ENCODE data around the gene FBN1. TPM values are rescaled to one million over a fixed set of nuclear protein-coding genes. Genes with fewer than 3 reads are reported as not detected.

FBN1 gene
- total and polyA plus RNA-seq, 2 experiments from 2014 or later: 1.9 to 3.8 TPM

DNA sequence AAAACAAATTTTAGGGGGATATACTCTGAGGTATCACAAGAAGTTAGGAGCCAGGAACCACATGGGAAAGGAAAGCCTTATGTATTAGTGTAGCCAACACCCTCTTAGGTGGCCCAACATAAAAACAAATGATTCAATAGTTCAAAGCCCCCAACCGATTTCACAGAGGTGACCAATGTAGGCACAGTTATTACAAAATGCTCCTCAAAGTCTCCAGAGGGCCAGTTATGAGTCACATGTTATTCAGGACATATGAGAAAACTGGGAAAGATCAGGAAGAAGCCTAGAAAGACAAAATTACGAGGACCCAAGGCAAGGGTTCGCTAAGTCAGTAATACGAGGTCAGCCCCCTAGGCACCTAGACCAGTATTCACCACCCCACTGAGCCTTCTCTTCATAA lies 29.9 kb upstream of the FBN1 start:
- Mint-ChIP-seq H3K36me3 (ENCODE audit: low read depth) (no peaks in the 10 kb centered on the region), H3K9me3 (no peaks in the 10 kb centered on the region), H3K27me3 (ENCODE audit: insufficient read depth, low read depth, poor library complexity) (no peaks in the 10 kb centered on the region), H3K4me3 (no peak overlapping the region), H3K4me1 (no peaks in the 10 kb centered on the region), H3K27ac (no peak overlapping the region)
- H2AFZ ChIP-seq: no peak overlapping the region
- H3F3A ChIP-seq (replicated peaks; ENCODE audit: low read depth): no peaks in the 10 kb centered on the region
- H3K4me1 ChIP-seq (ENCODE audit: insufficient read depth): no peaks in the 10 kb centered on the region
- ATAC-seq: no peak
- no peak overlapping the region for H3K4me2 ChIP-seq
- H3K36me3 ChIP-seq (ENCODE audit: insufficient read depth): no peaks in the 10 kb centered on the region
- DNase-seq (ENCODE audit: low spot score): no peak
- H3K79me2 ChIP-seq (replicated peaks; ENCODE audit: insufficient read depth): no peaks in the 10 kb centered on the region
- no peaks in the 10 kb centered on the region for H4K20me1 ChIP-seq (replicated peaks; ENCODE audit: insufficient read depth)
- H3K4me3 ChIP-seq: no peak overlapping the region
- peaks cover 21% of the 10 kb centered on the region for H3K9me2 ChIP-seq (ENCODE audit: insufficient read depth)
- H3K27ac ChIP-seq (ENCODE audit: low read depth): no peak overlapping the region
- TF ChIP-seq, protein P1, sequence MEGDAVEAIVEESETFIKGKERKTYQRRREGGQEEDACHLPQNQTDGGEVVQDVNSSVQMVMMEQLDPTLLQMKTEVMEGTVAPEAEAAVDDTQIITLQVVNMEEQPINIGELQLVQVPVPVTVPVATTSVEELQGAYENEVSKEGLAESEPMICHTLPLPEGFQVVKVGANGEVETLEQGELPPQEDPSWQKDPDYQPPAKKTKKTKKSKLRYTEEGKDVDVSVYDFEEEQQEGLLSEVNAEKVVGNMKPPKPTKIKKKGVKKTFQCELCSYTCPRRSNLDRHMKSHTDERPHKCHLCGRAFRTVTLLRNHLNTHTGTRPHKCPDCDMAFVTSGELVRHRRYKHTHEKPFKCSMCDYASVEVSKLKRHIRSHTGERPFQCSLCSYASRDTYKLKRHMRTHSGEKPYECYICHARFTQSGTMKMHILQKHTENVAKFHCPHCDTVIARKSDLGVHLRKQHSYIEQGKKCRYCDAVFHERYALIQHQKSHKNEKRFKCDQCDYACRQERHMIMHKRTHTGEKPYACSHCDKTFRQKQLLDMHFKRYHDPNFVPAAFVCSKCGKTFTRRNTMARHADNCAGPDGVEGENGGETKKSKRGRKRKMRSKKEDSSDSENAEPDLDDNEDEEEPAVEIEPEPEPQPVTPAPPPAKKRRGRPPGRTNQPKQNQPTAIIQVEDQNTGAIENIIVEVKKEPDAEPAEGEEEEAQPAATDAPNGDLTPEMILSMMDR (conservative IDR thresholded peaks at IDR 0.05; ENCODE audit: low read depth in 2 of 2): no peak
- TF ChIP-seq, protein P2, sequence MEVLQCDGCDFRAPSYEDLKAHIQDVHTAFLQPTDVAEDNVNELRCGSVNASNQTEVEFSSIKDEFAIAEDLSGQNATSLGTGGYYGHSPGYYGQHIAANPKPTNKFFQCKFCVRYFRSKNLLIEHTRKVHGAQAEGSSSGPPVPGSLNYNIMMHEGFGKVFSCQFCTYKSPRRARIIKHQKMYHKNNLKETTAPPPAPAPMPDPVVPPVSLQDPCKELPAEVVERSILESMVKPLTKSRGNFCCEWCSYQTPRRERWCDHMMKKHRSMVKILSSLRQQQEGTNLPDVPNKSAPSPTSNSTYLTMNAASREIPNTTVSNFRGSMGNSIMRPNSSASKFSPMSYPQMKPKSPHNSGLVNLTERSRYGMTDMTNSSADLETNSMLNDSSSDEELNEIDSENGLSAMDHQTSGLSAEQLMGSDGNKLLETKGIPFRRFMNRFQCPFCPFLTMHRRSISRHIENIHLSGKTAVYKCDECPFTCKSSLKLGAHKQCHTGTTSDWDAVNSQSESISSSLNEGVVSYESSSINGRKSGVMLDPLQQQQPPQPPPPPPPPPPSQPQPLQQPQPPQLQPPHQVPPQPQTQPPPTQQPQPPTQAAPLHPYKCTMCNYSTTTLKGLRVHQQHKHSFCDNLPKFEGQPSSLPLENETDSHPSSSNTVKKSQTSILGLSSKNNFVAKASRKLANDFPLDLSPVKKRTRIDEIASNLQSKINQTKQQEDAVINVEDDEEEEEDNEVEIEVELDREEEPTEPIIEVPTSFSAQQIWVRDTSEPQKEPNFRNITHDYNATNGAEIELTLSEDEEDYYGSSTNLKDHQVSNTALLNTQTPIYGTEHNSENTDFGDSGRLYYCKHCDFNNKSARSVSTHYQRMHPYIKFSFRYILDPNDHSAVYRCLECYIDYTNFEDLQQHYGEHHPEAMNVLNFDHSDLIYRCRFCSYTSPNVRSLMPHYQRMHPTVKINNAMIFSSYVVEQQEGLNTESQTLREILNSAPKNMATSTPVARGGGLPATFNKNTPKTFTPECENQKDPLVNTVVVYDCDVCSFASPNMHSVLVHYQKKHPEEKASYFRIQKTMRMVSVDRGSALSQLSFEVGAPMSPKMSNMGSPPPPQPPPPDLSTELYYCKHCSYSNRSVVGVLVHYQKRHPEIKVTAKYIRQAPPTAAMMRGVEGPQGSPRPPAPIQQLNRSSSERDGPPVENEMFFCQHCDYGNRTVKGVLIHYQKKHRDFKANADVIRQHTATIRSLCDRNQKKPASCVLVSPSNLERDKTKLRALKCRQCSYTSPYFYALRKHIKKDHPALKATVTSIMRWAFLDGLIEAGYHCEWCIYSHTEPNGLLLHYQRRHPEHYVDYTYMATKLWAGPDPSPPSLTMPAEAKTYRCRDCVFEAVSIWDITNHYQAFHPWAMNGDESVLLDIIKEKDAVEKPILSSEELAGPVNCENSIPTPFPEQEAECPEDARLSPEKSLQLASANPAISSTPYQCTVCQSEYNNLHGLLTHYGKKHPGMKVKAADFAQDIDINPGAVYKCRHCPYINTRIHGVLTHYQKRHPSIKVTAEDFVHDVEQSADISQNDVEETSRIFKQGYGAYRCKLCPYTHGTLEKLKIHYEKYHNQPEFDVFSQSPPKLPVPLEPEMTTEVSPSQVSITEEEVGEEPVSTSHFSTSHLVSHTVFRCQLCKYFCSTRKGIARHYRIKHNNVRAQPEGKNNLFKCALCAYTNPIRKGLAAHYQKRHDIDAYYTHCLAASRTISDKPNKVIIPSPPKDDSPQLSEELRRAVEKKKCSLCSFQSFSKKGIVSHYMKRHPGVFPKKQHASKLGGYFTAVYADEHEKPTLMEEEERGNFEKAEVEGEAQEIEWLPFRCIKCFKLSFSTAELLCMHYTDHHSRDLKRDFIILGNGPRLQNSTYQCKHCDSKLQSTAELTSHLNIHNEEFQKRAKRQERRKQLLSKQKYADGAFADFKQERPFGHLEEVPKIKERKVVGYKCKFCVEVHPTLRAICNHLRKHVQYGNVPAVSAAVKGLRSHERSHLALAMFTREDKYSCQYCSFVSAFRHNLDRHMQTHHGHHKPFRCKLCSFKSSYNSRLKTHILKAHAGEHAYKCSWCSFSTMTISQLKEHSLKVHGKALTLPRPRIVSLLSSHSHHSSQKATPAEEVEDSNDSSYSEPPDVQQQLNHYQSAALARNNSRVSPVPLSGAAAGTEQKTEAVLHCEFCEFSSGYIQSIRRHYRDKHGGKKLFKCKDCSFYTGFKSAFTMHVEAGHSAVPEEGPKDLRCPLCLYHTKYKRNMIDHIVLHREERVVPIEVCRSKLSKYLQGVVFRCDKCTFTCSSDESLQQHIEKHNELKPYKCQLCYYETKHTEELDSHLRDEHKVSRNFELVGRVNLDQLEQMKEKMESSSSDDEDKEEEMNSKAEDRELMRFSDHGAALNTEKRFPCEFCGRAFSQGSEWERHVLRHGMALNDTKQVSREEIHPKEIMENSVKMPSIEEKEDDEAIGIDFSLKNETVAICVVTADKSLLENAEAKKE (CRISPR knock-in tag; IDR thresholded peaks at IDR 0.05): no peak
- TF ChIP-seq STAT1 (IDR thresholded peaks at IDR 0.05; ENCODE audit: unreplicated experiment): no peak
- TF ChIP-seq, protein P3, sequence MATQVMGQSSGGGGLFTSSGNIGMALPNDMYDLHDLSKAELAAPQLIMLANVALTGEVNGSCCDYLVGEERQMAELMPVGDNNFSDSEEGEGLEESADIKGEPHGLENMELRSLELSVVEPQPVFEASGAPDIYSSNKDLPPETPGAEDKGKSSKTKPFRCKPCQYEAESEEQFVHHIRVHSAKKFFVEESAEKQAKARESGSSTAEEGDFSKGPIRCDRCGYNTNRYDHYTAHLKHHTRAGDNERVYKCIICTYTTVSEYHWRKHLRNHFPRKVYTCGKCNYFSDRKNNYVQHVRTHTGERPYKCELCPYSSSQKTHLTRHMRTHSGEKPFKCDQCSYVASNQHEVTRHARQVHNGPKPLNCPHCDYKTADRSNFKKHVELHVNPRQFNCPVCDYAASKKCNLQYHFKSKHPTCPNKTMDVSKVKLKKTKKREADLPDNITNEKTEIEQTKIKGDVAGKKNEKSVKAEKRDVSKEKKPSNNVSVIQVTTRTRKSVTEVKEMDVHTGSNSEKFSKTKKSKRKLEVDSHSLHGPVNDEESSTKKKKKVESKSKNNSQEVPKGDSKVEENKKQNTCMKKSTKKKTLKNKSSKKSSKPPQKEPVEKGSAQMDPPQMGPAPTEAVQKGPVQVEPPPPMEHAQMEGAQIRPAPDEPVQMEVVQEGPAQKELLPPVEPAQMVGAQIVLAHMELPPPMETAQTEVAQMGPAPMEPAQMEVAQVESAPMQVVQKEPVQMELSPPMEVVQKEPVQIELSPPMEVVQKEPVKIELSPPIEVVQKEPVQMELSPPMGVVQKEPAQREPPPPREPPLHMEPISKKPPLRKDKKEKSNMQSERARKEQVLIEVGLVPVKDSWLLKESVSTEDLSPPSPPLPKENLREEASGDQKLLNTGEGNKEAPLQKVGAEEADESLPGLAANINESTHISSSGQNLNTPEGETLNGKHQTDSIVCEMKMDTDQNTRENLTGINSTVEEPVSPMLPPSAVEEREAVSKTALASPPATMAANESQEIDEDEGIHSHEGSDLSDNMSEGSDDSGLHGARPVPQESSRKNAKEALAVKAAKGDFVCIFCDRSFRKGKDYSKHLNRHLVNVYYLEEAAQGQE (IDR thresholded peaks at IDR 0.05; ENCODE audit: unreplicated experiment): no peak
- TF ChIP-seq CREB1 (CRISPR knock-in tag; IDR thresholded peaks at IDR 0.05; ENCODE audit: low read depth): no peak
- TF ChIP-seq POLR2AphosphoS5 (IDR thresholded peaks at IDR 0.05; ENCODE audit: low read depth): no peak
- H3K27me3 ChIP-seq (ENCODE audit: insufficient read depth): no peaks in the 10 kb centered on the region
